ENCODE data around the gene PROM2. TPM values are rescaled to one million over a fixed set of nuclear protein-coding genes. Genes with fewer than 3 reads are reported as not detected.

PROM2 gene
- total and polyA plus RNA-seq, 10 of the 15 experiments (the other 5 are each of a cell fraction or from before 2014, with no cell fraction given): 0.01 to 0.04 TPM; not detected in 8

GRCh38 chr2:95281786-95282185 is 7.5 kb downstream of the PROM2 start (continued):
- no peak for TF ChIP-seq PAX5 (IDR thresholded peaks at IDR 0.05; ENCODE audit: borderline replicate concordance, low read depth, low read length)
- TF ChIP-seq SUZ12 (IDR thresholded peaks at IDR 0.05; ENCODE audit: unreplicated experiment): no peak
- TF ChIP-seq ESRRA (IDR thresholded peaks at IDR 0.05; ENCODE audit: low read length): no peak
- TF ChIP-seq ZNF687 (IDR thresholded peaks at IDR 0.05): no peak
- TF ChIP-seq SUPT20H (IDR thresholded peaks at IDR 0.05; ENCODE audit: borderline replicate concordance, control insufficient read depth, low read depth, low read length): no peak

- intact Hi-C loops (cut with micrococcal nuclease; ENCODE audit: unreplicated experiment) (no loop called here), in situ Hi-C loops (cut with MboI) (no loop called here)
- H3K4me1 ChIP-seq (ENCODE audit: control insufficient read depth, insufficient read depth, low read length): no peaks in the 10 kb centered on the region
- H3K4me2 ChIP-seq (ENCODE audit: control insufficient read depth, insufficient read depth): no peak overlapping the region
- POLR2A ChIA-PET: no interaction called here
- H3K4me3 ChIP-seq: no peak overlapping the region
- H3K27ac ChIP-seq (ENCODE audit: control insufficient read depth, insufficient read depth): no peak overlapping the region
- CTCF ChIA-PET: no interaction called here
- BruUV-seq (replicated peaks): no TSS peak
- H3K9ac ChIP-seq (ENCODE audit: control insufficient read depth, insufficient read depth, low read length): no peak overlapping the region
- WGBS (ENCODE audit: insufficient coverage, insufficient replicate concordance, low lambda C conversion rate, missing lambda C conversion rate): 0% methylated on average over 3 of the region's 3 CpGs
- no peak for TF ChIP-seq MLLT1 (IDR thresholded peaks at IDR 0.05)
- no peak for TF ChIP-seq SIX5 (IDR thresholded peaks at IDR 0.05; ENCODE audit: low read depth, low read length, severe bottlenecking)
- TF ChIP-seq RB1 (IDR thresholded peaks at IDR 0.05; ENCODE audit: borderline replicate concordance): no peak
- TF ChIP-seq MTA3 (IDR thresholded peaks at IDR 0.05; ENCODE audit: borderline replicate concordance, low read length): no peak
- no peak for TF ChIP-seq IRF3 (IDR thresholded peaks at IDR 0.05)
- no peak for TF ChIP-seq MXI1 (IDR thresholded peaks at IDR 0.05; ENCODE audit: low read depth, low read length)
- TF ChIP-seq POLR2A (IDR thresholded peaks at IDR 0.05; ENCODE audit: low read depth, low read length): no peak
- TF ChIP-seq BHLHE40 (IDR thresholded peaks at IDR 0.05; ENCODE audit: borderline replicate concordance in 1 of 2, low read depth in 2 of 2, low read length in 1 of 2): no peak
- TF ChIP-seq ELK1 (IDR thresholded peaks at IDR 0.05; ENCODE audit: low read depth, low read length): no peak
- TF ChIP-seq CHD4 (IDR thresholded peaks at IDR 0.05): no peak
- no peak for TF ChIP-seq DPF2 (IDR thresholded peaks at IDR 0.05)
- no peak for TF ChIP-seq KDM1A (IDR thresholded peaks at IDR 0.05; ENCODE audit: borderline replicate concordance)
- TF ChIP-seq WRNIP1 (IDR thresholded peaks at IDR 0.05; ENCODE audit: borderline replicate concordance, low read depth, low read length): no peak
- no peak for ATAC-seq
- RAD21 ChIA-PET (ENCODE audit: unreplicated experiment): no interaction called here
- no peak overlapping the region for H2AFZ ChIP-seq (ENCODE audit: control insufficient read depth, low read depth, low read length)
- no peaks in the 10 kb centered on the region for H3K9me3 ChIP-seq (replicated peaks; ENCODE audit: control insufficient read depth, insufficient read depth, low read length)
- DNase-seq (ENCODE audit: low read depth, low spot score): no peak
- SMC1A ChIA-PET (ENCODE audit: uncharacterized antibody, unreplicated experiment): no interaction called here
- no peak for FAIRE-seq
- no peaks in the 10 kb centered on the region for H3K36me3 ChIP-seq (ENCODE audit: control insufficient read depth in 2 of 2, insufficient read depth in 2 of 2, low read length in 1 of 2)
- no peaks in the 10 kb centered on the region for H3K79me2 ChIP-seq (ENCODE audit: control insufficient read depth, insufficient read depth, low read length)
- no peaks in the 10 kb centered on the region for H4K20me1 ChIP-seq (ENCODE audit: control insufficient read depth, insufficient read depth)
- no peaks in the 10 kb centered on the region for H3K27me3 ChIP-seq (replicated peaks in 1 of 2; ENCODE audit: control insufficient read depth in 2 of 2, insufficient read depth in 2 of 2, low read length in 1 of 2)
These were observed 8.2 kb downstream of the PROM2 start for GRCh38 chr2:95282458-95282857.
